Ecto neural progenitor cell (in vitro differentiated cells): ENCODE results near the gene SNRPA.
"Not testable (repeated sequence)": the region's sequence is repeated elsewhere in the genome, so short reads cannot be mapped to it uniquely, and the experiment has no call there.

Source experiments
- DNase-seq: peaks from one replicate; pipeline ENCODE4 v3.0.0-alpha.2; 2018; ENCODE audit warnings: low spot score

The SNRPA gene

GRCh38 chr19:40721936-40722661 is 28.9 kb upstream of the SNRPA start:
- no peak for DNase-seq

GRCh38 chr19:40723661-40724254 is 27.2 kb upstream of the SNRPA start:
- no peak for DNase-seq

GRCh38 chr19:40724315-40724714 is 26.7 kb upstream of the SNRPA start:
- DNase-seq: no peak

GRCh38 chr19:40724855-40725254 is 26.1 kb upstream of the SNRPA start:
- no peak for DNase-seq

GRCh38 chr19:40726279-40726678 is 24.7 kb upstream of the SNRPA start:
- DNase-seq: no peak

- DNase-seq: not testable (repeated sequence)
Observed at GRCh38 chr19:40730065-40730464, 20.9 kb upstream of the SNRPA start.

GRCh38 chr19:40732304-40732703 is 18.7 kb upstream of the SNRPA start:
- DNase-seq: not testable (repeated sequence)

GRCh38 chr19:40733149-40733548 is 17.9 kb upstream of the SNRPA start:
- no peak for DNase-seq

- DNase-seq: no peak
Observed at GRCh38 chr19:40735013-40735771, 15.8 kb upstream of the SNRPA start.

GRCh38 chr19:40736661-40737060 is 14.3 kb upstream of the SNRPA start:
- DNase-seq: no peak

- no peak for DNase-seq
Observed at GRCh38 chr19:40737102-40737644, 13.8 kb upstream of the SNRPA start.

GRCh38 chr19:40739030-40739839 is 11.8 kb upstream of the SNRPA start:
- no peak for DNase-seq

- no peak for DNase-seq
Observed at GRCh38 chr19:40739871-40740703, 10.9 kb upstream of the SNRPA start.

GRCh38 chr19:40740747-40741146 is 10.3 kb upstream of the SNRPA start:
- no peak for DNase-seq

- DNase-seq: no peak
Observed at GRCh38 chr19:40741527-40742390, 9.2 kb upstream of the SNRPA start.

GRCh38 chr19:40742477-40742876 is 8.5 kb upstream of the SNRPA start:
- no peak for DNase-seq

- DNase-seq: no peak
Observed at GRCh38 chr19:40742886-40743285, 8.1 kb upstream of the SNRPA start.

GRCh38 chr19:40743926-40744325 is 7.1 kb upstream of the SNRPA start:
- DNase-seq: no peak

- DNase-seq: no peak
Observed at GRCh38 chr19:40744554-40745401, 6.2 kb upstream of the SNRPA start.
